Fibroblast of skin of back (primary cell): ENCODE data around the gene ODAD4.

Source experiments
- DNase-seq: peaks from one replicate; pipeline ENCODE4 v3.0.0-alpha.2; 2013

Gene ODAD4

DNA sequence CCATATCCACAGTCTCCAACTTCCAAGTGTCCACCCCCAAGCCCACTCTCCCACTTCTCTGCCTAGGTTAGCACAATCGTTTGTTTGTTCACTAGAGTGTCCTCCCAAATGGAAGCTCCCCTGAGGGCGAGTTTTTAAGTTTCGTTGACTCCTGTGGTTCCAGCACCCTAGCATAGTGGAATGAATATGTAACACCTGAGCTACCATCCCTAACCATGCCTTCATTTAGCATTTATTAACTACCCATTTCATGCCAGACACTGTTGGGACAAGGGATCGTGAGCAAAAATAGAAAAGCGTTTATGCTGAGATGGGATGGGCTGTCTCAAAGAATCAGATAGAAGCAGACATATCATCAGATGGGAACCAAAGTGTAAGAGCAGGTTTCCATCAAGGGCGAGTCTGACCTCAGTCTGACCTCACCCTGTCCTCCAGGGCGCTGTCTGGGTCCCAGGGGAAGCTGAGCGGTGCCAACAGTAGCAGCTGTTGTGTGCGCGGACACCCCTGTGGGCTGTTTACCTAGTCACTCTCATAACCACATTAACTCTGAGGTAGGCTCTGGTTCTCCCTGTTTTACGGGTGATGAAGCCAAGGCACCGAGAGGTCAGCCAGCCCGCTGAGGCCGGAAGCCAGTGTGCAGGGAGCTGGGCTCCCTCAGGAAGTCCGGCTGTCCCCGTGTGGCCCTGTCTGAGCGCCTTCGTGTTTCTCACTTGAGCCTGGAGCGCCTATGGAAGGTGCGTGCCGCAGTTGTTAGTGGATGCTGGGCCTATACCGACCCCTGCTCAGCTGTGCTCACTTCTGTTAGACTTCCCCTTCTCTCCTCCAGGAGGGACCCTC lies 42.4 kb downstream of the ODAD4 start:
- DNase-seq = no peak

DNA sequence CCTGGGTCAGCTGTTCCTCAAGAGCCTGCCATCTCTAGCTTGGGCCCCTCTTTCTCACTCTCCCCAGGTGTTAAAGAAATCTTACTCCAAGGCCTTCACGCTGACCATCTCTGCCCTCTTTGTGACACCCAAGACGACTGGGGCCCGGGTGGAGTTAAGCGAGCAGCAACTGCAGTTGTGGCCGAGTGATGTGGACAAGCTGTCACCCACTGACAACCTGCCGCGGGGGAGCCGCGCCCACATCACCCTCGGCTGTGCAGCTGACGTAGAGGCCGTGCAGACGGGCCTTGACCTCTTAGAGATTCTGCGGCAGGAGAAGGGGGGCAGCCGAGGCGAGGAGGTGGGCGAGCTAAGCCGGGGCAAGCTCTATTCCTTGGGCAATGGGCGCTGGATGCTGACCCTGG lies 43.0 kb downstream of the ODAD4 start:
- DNase-seq = no peak

- no peak for DNase-seq
Measured at GRCh38 chr17:41974031-41974430, 43.6 kb downstream of the ODAD4 start.

- no peak for DNase-seq
Measured at GRCh38 chr17:41974658-41975057, 44.2 kb downstream of the ODAD4 start.

- no peak for DNase-seq
Measured at GRCh38 chr17:41975099-41976083, 45.0 kb downstream of the ODAD4 start.

DNA sequence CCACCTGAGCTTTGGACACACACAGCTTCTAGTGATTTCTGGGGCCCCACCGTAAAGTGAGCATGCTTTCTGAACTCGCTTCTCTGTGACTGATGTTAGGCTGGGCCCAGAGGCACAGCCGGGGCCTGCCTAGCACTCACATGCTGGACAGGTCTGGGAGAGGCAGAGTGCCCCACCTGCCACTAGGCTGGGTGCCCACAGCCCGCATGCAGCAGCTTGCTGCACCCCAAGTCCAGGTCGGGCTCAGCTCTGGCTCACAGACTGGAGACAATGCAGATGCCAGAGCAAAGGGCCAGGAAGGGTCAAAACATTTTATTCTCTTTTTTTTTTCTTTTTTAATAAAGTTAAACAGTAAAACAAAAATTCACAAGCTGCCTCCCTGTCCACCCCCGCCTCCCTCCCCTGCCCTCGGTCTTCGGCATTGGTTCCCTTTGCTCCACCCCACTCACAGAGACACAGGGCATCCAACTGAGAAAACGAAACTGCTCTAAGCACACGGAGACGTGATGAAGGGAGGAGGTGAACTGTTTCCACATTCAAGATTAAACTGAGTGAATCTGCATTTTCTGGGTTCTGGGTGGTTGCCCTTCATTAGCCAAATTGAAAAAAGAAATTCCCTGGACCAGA lies 45.8 kb downstream of the ODAD4 start:
- no peak for DNase-seq

- no peak for DNase-seq
Measured at GRCh38 chr17:41977991-41978390, 47.6 kb downstream of the ODAD4 start.

DNA sequence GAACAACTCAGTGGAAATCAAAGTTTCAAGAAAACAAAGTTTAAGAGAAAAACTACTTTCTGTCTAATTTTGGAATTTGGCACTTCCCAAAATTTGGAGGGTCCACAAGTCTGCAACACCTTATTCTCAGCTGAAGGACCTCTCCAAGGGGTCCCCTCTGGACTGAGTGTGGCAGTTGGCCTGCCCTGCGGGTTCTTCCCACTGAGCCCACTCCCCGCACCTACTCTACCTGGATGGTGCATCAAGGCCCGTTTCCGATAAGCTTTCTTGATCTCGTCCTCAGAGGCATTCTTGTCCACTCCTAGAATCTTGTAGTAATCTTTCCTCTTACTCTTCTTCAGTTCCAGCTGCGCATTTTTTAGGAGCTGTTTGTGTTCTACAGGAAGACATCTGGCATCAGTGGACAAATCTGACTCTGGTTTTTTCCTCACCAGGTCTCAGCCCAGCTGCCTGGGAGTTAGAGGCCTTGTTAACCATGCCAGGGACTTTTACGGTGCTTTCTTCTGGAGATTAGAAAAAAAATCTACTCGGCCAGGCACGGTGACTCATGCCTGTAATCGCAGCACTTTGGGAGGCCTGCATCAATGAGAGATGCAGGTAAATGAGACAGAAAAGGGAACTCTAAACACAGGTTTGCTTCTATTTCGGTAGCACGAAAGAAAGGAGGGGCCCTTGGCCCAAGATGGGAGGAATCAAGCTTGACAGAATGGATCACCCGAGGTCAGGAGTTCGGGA lies 51.8 kb downstream of the ODAD4 start:
- no peak for DNase-seq

DNA sequence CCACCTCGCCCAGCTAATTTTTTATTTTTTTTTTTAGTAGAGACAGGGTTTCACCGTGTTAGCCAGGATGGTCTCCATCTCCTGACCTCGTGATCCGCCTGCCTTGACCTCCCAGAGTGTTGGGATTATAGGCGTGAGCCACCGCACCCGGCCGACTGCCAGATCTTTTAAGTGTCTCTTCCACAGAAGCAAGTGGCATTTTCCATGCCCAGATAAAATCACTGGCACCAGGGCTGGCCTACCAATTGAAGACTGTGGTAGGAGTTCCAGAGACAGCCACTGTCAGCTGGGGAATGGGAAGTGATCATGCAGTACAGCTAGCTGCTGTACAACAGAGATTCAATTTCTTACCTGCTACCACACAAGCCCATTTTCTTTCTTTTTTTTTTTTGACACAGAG lies 54.0 kb downstream of the ODAD4 start:
- DNase-seq = no peak

- DNase-seq = no peak
Measured at GRCh38 chr17:41985919-41986318, 55.5 kb downstream of the ODAD4 start.

DNA sequence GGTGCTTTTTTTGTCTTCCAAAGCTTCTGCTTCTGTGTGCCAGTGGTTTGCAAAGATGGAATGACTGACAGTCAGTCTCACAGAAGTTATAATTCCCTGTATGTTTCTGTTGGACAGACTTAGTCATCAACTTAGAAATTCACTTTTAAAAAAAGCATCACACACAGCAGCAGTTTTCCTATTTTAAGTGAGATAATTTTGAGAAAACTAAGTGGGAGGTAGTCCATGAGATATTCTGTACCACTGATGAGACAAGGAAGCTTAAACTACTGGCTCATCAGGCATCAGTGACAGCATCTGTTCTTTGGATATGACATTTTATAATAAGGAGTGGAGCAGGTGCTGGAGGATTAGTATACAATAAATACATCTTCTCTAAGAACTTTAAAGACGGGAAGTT lies 56.2 kb downstream of the ODAD4 start:
- no peak for DNase-seq

- no peak for DNase-seq
Measured at GRCh38 chr17:41987642-41988041, 57.2 kb downstream of the ODAD4 start.

GRCh38 chr17:41988418-41988817 lies 58.0 kb downstream of the ODAD4 start:
- DNase-seq = no peak

GRCh38 chr17:41989702-41990419 lies 59.4 kb downstream of the ODAD4 start:
- no peak for DNase-seq

DNA sequence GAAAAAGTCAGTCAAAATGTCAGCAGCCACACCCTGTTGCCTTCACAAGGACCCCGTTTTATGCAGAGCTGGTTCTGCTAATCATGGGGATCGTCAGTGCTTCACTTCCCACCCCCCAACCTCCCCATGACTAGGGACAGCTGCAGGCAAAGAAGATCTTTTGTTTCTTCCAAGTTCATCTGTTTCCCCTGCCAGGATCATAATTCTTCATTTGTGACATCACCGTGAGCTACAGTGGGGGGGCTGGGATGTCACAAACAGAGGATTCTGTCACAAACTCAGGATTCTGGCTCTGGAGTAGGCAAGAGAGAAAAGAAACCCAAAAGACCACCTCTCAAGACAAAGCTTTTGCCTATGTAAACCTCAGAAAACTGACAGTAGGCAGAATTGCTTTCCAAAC lies 62.2 kb downstream of the ODAD4 start:
- peak; percentile 14 for DNase-seq

DNA sequence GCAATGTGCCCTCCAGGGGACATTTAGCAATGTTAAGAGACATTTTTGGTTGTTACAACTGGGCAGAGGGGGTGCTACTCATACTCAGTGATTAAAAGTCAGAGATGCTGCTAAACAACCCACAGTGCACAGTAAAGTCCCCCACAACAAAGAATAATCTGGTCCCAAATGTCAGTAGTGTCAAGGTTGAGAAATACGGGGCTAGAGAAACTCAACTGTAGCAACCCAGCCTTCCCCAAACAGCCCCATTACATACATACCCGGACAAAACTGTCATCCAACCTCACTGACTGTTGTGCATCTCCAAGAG lies 66.4 kb downstream of the ODAD4 start:
- no peak for DNase-seq

DNA sequence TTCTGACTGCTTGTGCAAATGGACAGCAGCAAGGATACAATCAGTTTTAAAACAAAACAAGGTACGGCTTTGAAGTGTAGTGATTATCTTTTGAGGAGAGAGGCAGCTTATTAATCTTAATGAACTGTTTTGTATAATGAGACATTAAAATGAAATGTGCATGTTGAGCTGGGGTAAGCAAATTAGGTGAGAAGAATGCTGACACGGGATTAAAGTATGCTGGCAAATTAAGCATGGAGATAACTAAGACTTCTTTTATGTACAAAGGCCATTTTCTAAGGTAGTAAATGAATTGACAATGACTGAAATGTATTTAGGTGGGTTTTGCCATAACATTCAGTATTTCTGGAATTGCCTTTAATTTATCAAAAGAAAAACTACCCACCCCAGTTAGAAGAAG lies 68.1 kb downstream of the ODAD4 start:
- DNase-seq = no peak

DNA sequence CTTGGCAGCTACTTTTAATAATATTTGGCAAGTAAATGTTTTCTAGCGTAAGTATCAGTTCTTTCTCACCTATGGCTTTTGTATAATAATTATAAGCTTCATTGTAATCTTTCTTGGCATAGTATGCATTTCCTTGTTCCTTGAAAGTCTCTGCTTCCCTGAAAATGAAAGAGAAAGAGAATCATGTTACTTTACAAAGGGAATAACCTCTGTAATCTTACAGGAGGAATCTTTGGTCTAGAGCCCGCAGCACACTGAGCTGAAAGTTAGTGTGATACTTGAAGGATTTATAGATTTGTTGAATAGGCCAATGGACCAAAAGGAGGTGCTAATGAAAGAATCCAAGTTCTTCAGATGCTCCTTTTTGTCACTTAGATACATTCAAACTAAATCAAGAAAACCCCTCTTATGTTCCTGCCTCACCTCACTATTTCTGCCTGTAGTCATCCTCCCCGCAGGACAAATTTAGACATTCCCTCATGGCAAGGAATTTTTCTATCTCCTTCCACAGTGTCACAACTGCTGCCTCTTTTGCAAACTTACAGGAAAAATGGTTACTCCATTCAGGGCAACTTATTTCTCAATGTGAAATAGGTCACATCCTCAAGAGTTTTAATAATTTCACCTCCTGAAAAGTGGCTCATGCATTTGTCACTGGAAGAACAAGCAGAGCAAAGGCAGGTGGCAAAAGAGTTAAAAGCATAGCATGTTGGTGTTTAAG lies 70.2 kb downstream of the ODAD4 start:
- no peak for DNase-seq

DNA sequence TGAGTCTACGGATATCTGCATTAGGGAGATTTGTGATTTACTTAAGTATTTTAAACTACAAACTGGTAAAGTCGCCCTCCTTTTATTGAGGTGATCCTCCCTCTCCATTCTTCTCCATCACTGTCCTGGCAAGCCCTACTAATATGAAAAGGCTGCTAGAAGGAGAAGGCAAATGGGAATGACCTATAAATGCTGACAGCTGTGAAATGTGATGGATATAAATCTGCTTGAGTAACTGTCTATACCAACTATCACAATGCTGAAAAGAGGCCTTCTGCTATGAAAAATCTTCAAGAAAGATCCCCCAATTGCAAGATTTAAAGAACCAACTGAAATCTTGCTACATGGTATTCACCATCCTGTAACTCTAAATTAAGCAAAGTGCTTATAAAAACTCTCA lies 71.3 kb downstream of the ODAD4 start:
- no peak for DNase-seq

DNA sequence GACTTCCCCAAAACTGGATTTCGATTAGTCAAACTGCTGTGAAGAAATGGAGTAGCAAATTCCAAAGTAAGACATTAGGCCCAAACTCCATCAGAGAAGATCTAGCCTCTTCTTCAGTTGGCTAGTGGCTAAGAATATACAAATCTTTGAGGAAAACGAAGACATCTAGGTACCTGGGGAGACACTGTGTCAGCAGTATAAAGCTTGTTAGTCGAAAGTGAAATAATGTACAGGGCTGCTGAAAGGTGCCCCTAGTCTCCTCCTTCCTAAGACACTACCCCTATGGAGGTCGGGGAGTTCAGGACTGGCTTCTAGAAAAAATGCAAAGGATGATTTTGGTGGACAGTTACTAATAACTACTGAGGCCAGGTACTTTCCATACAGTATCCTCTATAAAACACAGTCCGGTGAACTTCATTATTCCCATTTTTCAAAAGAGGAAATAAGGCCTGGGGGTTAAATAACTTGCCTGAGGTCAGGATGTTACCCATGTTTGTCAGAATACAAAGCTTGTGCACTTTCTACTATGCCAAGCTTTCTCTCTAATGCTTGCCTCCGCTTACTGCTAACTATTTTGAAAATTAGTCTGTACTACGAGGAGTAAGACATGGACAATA lies 71.9 kb downstream of the ODAD4 start:
- no peak for DNase-seq

DNA sequence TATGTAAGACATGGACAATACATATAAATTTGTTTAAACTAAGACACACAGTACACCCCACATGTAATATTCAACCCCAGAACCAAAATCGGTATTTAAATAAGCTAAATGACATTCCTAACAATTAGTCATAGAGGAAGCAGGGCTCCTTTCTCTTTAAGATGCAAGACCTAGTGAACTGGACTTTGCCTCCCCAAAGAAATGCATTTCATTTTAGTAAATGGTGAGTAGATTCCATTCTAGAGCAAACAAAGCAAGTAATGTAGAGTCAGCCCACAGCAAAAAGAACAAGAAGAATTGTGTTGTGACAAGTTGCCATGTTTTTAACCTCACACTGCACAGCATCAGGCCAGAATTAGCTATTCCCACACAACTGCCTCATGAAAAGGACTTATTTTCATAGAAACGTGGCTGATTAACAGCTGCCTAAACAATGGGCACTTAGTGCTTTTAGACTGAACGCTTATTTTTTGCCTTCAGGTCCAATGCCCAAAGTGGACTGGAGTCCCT lies 72.4 kb downstream of the ODAD4 start:
- peak; percentile 53 for DNase-seq
